Eye (tissue), 1 donor: Measurements from ENCODE around the gene PHF21B.
"Not testable (repeated sequence)": the region's sequence is repeated elsewhere in the genome, so short reads cannot be mapped to it uniquely, and the experiment has no call there.

Experiments used
- DNase-seq: peaks from one replicate; pipeline ENCODE4 v3.0.0-alpha.2; 2015

The PHF21B gene

DNA sequence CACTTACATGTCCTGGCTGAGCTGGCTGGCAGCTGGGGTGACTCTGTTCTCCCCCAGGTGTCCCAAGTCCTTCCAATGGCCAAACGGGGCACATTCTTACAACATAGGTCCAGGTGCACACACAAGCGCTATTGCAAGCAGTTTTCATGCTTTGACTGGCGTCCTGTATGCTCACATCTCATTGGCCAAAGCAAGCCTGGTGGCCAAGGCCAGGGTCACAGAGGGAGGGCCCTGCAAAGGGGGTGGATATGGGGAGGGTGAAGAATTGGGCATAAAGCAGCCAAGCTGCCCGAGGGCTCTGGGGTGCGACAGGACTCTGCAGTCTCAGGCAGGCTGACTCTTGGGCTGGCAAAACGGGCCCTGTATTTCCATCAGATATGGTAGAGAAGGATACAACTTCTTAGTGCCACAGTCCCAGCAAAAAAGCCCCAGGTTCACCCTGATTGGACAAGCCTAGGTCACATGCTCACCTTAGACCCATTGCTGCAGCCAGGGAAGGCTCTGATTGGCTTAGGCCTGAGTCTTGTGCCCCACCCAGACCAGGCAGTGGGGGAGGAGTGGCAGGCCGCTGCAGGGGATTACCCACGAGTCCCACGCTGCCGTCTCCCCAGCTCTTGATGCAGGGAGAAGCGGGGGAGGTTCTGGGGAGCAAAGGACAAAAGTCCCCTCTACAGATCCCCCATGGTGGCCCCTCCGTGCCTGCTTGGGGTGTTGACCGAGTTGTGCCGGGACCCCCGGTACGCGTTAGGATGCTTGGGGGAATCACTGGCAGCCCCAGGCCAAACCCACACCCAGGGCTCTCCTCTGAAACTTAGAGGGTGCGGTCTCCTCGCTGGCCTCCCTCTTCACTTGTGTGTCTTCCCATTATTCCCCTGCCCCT, 146.6 kb downstream of the PHF21B start:
- DNase-seq = no peak

DNA sequence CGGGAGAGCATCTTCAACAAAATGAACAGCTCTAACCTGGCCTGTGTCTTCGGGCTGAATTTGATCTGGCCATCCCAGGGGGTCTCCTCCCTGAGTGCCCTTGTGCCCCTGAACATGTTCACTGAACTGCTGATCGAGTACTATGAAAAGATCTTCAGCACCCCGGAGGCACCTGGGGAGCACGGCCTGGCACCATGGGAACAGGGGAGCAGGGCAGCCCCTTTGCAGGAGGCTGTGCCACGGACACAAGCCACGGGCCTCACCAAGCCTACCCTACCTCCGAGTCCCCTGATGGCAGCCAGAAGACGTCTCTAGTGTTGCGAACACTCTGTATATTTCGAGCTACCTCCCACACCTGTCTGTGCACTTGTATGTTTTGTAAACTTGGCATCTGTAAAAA, 147.5 kb downstream of the PHF21B start:
- DNase-seq = no peak

DNA sequence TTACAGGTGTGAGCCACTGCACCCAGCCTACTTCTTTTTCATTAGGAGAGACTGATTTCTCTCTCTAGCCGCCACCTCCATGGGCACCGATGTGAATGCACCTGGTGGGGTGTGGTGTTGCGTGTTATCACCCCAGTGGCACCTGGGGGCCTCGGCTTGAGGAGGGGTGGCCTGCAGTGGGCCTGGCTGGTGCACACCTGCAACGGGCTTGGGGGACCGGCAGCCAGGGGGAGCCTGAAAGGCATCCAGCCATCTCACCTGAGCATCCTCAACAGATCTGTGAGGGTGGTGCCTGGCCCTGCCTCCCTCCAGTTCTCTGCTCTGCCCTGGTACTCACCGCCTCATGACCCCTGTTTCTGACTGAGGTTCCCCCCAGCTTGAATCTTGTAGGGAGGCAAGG, 148.6 kb downstream of the PHF21B start:
- DNase-seq = no peak

DNA sequence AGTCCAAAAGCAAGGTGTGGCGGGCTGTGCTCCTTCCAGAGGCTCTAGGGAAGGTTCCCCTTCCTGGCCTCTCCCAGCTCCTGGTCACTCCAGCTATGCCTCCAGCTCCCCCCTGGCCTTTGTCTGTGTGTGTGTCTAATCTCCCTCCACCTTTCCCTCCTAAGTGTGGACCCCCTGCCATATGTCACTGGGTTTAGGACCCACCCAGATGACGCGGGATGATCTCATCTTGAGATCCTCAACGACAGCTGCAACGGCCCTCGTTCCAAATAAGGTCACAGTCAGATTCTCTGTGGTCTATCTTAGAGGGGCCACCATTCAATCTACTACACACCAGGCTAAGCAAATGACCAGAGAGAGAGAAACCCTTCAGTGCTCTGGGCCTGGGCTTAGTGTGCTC, 149.5 kb downstream of the PHF21B start:
- peak; percentile 47 for DNase-seq

DNA sequence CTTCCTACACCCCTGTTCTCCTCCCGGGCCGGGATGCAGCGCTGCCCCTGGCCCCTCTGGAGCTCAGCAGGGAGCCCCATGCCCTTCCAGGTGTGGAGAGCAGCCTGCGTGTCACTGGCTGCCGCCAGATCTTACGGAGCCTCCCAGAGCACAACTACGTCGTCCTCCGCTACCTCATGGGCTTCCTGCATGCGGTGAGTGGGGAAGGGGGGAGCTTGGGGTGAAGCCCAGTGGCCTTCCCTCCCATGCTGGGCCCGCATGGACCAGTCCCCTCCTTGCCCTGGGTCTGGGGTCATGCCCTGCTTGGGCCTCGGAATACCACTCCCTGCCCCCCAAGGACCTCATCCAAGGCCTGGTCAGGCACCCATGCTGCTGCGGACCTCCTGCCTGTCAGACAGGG, 150.2 kb downstream of the PHF21B start:
- DNase-seq = no peak

DNA sequence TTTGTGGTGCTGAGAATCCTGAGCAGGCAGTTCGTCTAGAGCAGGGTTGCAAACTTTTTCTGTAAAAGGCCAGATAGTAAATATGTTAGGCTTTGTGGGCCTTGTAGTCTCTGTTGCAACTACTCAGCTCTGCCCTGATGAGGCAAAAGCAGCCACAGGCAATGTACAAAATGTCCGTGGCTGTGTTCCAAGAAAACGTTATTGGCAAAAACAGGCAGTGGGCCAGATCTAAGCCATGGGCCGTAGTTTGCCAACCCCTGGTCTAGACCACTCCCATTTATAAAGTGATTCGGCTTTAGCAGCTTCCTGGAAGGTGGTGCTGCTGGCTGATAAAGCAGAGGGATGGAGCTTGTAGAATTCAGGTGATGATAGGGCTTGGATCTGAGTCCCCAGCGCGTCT, 151.0 kb downstream of the PHF21B start:
- DNase-seq = not testable (repeated sequence)

DNA sequence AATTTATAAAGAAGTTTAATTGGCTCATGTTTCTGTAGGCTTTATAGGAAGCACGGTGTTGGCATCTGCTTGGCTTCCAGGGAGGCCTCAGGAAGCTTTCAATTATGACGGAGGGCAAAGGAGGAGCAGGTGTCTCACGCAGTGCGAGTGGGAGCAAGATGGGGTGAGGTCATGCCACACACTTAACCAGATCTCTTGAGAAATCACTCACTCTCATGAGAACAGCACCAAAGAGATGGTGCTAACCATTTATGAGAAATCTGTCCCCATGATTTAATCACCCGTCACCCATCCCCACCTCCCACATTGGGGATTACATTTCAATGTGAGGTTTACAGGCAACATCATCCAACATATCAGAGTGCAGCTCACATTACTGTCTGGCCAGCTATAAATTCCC, 153.9 kb downstream of the PHF21B start:
- DNase-seq = no peak

DNA sequence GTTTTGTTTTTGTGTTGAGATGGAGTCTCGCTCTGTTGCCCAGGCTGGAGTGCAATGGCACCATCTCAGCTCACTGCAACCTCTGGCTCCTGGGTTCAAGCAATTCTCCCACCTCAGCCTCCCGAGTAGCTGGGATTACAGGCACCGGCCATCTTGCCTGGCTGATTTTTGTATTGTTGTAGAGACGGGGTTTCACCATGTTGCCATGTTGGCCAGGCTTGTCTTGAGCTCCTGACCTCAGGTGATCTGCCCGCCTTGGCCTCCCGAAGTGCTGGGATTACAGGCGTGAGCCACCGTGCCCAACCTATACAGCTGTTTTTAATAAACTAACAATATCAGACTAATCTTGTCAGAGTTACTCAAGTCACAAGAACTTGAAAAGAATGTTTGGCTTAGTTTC, 155.2 kb downstream of the PHF21B start:
- DNase-seq = not testable (repeated sequence)

DNA sequence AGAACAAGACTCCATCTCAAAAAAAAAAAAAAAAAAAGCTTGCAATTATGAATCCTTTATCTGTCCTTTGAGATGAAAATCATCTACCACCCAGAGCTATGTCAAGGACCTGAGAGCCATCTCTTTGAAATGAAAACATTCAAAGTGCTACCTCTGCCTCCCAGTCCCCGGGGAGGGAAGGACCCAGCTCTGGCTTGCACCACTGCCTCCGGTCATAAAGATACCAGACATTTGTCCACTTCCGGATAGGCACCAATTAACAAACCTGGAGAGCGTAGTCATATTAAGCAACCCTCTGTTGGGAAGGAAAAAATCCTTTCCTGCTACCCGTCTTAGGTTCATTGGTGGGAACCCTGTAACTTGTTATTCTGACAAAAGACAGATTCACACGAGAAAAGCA, 158.9 kb downstream of the PHF21B start:
- DNase-seq = no peak

DNA sequence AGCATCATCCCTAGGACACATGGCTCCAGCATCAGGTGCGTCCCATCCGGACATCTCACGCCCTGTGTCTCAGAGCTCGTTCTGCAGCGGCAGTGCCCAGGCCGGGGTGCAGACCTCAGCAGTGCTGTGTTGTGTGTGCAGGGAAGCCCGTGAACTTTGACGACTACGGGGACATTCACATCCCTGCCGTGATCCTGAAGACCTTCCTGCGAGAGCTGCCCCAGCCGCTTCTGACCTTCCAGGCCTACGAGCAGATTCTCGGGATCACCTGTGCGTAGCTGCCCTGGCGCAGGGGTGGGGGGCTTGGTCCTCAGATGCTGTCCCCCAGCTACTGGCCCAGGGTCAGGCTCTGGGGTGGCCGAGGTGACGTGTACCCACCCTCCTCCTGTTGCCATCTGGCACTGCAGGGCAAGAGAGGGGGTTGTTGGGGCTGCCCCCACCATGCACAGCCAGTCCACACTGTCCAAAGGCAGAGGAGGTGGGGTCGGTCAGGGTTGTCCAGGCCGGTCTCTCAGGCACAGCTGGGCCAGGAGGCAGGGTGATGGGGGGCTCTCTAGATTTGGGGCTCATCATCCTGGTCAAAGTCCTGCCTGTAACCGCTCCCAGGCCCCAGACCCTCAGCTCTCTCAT, 160.9 kb downstream of the PHF21B start:
- no peak for DNase-seq

DNA sequence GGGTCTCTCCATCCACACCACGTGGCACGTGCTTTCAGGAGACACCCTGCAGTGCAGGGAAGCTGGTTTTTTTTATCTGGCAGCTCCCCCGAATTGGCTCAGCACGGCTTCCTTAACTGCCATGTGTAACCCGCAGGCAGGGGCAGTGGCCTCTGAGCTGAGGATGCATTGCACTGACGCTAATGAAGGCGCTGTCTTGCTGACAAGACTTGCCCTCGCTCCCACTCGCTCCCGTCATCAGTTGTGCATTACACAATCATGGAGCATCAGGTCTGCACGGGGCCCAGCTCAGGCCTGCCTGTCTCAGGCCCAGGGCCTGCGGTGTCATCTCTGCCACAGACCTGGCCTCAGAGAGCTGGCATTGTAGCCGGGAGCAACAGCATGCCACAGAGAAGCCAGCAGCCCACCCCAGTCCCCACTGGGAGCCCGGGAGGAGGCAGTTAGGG, 161.5 kb downstream of the PHF21B start:
- peak; percentile 33 for DNase-seq

DNA sequence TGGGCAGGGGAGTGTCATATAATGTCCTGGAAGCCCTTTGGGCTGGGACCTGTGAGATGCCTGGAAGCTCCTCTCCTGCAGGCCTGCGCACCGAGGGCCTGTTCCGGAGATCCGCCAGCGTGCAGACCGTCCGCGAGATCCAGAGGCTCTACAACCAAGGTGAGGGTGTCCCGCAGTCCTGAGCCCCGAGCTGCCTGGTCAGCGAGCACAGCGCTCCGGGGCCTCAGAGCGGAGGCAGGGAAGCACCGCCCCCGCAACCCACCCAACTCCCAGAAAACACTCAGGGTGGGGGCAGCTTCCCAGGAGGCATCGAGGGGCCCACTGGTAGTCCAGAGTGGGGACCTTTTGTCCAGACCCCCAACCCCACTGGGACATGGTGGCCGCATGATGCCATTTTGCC, 161.9 kb downstream of the PHF21B start:
- no peak for DNase-seq

DNA sequence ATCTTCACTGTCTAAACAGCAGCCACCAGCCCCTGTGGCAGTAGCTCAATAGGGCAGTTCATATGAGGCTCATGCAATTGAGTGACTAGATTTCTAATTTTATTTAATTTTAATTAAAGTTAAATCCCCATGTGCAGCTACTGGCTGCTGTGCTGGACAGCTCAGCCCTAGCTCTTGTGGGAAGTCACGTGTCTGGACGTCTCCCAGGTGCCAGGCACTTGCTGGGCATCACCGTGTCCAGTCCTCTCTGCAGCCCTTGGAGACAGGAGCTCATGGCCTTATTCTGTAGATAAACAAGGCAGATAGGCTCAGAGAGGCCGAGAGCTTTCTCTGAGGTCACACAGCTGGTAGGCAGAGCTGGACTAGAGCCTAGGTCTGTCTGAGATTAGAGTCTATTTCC, 162.4 kb downstream of the PHF21B start:
- no peak for DNase-seq

DNA sequence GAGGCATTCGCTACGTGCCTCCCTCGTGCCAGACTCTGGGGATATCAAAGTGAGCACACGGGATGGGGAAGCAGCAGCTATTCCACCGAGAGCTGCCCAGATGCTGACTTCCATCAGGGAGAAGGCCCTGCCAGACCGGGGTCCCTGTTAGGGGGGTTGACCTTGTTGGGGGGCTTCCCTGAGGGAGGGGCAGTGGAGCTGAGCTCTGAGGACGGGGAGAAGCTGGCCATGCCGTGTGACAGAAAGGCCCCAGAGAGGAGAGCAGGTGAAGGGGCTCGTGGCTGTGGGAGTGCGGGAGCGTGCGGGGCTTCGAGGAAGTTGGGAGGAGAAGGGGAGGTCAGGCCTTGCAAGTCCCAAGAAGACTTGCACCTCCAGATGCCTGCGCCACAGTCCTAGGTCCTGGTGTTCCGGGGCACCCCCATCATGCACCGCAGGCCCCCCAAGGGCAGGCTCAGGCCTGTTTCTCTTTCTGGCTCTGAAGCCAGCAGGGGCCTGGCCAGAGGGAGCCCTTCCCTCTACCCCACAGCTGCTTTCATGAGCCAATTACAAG, 163.0 kb downstream of the PHF21B start:
- no peak for DNase-seq

DNA sequence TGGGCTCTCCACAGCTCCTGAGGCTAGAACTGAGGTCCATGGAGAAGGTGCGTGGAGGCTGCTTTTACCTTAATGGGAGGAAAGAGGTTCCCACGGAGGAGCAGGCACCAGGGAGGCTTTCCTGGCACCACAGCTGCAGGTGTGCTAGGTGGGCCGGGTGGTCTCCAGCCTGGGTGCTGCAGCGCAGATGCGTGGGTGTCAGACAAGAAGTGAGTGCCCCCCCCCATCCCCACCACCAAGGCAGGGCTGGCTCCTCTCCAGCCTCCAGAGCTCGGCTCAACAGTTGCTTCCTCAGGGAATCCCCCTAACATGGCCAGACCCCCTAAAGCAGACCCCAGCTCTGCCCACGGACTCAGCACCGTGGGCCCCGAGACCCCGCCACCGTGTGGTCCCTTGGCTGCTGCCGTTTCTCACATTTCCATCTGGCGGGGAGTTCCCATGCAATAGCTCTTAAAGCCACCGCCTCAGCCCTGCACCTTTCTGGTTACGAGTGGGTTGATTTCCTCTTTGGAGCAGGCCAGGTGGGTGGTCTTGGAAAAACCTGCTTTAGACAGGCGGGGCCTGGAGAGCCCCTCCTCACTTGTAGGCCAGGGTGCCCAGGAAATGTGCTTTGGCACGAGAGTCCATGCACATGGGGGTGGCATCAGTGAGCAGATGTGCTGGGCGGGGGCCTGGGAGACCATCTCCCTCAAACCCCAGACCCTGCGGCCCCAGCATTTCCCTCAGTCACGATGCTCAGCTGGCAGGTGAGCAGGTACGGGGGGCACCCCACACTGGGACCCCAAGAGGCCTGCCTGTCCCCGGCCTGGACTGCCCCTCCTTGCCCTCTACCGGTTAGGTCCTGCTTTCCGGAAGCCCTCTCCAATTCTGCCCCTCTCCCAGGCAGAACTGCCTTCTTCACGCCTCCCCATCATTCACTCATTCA, 163.7 kb downstream of the PHF21B start:
- no peak for DNase-seq

DNA sequence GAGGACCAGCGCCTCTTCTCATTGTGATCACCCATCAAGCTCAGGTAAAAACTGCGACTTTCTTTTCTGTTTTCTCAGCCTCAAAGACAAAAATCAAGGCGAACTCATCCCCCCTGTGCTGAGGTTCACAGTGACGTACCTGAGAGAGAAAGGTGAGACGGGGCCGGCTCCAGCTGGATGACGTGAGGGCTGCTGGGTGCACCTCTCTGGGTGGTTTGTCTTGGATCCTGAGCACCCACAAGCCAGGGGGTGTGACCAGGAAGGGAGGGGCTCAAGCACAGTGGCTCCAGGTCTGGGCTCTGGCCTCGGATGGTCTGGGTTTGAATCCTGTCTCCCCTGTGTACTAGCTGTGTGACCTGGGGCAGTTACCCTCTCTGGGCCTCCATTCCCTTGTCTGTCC, 164.6 kb downstream of the PHF21B start:
- no peak for DNase-seq

DNA sequence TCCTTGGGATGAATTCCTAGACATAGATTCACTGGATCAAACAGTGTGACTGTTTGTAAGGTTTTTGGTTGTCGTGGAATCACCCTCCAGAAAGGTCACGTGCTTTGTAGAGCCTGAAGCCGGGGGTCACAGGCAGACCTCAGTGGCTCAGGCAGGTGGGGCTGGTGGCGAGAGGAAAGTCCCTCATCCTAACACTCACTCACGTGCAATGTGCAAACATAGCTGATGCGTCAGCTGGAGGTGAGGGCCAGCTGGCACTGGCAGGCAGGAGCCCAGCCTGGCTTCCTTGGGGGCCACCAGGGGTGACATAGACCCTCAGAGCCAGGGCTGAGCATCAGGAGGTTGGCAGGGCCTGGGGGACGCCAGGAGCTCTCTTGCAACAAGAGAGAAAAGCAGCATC, 167.4 kb downstream of the PHF21B start:
- DNase-seq = no peak

DNA sequence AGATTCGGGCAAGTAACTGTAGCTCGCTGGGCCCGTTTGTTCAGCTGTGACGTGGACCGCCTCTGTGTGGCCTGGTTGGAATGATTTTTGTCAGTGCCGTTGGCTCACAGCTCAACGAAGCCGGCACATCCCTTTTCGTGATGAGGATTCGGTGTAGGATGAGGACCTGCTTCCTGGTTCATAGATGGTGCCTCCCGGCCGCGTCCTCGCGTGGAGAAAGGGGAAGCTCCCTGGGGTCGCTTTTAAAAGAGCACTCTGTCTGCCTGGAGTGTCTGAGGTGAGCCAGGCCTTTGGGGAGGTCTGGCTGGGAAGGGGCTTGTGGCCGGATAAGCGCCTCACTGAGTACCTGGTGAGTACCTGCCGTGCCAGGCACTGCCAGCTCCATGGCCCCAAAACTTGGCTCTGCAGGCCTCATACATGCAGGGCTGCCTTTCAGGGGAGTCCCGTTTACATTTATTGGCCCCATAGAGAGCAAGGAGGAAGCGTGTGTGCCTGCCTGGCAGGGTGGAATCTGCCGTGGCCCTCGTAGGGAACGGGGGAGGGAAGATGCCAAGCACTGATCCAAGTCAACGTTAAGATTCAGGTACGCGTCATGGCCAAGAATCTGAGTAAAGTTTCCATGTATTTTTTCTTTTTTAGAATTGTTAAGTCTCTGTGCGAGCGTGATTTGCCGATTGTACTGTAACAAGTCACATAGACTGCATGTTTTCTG, 169.0 kb downstream of the PHF21B start:
- DNase-seq = no peak

DNA sequence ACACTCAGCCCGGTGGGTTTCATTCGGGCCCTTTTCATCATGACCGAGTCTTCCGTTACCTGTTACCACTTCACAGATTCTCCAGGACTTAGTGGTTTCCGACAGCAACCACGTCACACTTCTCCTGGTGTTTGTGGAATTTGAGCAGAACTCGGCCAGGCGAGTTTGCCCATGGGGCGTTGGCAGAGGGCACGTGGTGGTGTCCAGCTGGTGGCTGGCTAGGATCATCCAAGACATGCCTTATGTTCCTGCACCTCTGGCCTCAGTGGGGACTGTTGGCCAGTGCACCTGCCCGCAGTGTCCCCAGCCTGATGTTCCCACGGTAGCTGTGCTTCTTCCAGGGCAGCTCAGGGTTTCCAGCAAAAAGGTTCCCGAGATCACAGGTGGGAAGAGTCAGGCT, 170.1 kb downstream of the PHF21B start:
- no peak for DNase-seq

DNA sequence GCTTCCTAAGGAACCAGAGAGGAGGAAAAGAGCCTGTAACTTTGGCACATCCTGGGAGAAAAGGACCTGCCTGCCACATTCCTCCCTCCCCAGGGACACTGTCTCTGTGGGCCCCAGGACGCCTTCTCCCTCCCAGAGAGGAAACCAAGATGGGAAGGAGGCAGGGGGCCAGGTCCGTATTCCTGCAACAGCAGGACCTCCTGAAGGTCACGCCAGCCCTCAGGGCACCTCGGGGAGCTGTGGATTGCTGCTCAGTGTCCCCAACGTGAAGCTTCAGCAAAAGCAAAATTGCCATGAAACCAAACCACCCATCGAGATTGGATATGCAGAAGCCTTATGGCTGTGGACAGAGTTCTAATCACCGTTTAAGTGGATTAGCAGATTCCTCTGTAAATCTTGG, 170.7 kb downstream of the PHF21B start:
- DNase-seq = no peak

DNA sequence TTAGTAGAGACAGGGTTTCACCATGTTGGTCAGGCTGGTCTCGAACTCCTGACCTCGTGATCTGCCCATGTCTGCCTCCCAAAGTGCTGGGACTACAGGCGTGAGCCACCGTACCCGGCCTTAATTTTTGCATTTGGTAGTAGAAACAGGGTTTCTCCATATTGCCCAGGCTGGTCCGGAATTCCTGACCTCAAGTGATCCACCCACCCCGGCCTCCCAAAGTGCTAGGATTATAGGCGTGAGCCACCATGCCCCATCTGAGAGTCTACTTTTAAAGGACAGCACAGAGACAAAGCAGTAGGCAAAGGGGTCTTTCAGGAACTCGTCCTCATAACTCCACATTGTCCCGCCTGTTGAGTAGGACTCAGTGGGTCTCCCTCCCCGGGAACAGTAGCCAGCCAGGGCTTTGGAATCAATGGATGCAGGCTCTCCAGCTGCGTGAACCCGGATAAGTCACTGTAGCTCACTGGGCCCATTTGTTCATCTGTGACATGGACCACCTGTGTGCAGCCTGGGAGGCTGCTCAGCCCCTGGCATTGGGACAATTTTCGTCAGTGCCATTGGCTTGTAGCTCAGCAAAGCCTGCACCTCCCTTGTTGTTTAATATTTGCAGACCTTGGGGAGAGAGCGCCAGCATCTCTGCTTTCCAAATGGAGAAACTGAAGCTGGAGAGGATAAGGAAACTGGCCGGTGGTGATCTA, 171.3 kb downstream of the PHF21B start:
- no peak for DNase-seq

DNA sequence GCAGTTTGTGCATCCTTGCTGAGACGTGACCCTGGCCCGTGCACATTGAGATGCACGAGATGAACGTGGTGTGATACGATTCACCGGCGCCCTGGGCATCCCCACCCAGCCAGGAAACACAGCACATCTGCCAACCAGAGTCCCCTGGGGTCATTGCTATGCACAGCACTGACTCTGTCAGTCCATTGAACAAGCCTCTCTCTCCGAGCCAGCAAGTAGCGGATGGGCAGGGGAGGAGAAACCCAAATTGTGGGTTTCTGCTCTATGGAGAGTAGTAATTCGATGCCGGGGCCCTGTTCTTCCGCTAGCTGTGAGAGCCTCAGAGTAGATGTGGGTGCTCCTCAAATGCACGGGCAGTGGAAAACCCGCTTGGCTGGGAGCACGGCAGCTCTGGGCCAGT, 172.3 kb downstream of the PHF21B start:
- DNase-seq = no peak
